ENCODE results near the gene MRFAP1L1. TPM values are rescaled to one million over a fixed set of nuclear protein-coding genes. Genes with fewer than 3 reads are reported as not detected.
"Not testable (repeated sequence)": the region's sequence is repeated elsewhere in the genome, so short reads cannot be mapped to it uniquely, and the experiment has no call there.

Gene MRFAP1L1
- total and polyA plus RNA-seq, 2 donors (not counting 3 experiments of a cell fraction or from before 2014, with no cell fraction given) = 28.7 to 42.0 TPM

DNA sequence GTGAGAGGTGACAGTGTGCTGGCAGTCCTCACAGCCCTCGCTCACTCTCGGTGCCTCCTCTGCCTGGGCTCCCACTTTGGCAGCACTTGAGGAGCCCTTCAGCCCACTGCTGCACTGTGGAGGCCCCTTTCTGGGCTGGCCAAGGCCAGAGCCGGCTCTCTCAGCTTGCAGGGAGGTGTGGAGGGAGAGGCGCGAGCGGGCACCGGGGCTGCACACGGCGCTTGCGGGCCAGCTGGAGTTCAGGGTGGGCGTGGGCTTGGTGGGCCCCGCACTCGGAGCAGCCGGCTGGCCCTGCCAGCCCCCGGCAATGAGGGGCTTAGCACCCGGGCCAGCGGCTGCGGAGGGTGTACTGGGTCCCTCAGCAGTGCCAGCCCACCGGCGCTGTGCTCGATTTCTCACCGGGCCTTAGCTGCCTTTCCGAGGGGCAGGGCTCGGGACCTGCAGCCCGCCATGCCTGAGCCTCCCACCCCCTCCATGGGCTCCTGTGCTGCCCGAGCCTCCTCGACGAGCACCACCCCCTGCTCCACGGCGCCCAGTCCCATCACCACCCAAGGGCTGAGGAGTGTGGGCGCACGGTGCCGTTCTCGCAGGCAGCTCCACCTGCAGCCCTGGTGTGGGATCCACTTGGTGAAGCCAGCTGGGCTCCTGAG, 37.0 kb downstream of the MRFAP1L1 start:
- dilution Hi-C loops (cut with MboI; ENCODE audit: extremely low pct_ligation_motif_present, low sequenced_read_pairs) = not testable (repeated sequence)

DNA sequence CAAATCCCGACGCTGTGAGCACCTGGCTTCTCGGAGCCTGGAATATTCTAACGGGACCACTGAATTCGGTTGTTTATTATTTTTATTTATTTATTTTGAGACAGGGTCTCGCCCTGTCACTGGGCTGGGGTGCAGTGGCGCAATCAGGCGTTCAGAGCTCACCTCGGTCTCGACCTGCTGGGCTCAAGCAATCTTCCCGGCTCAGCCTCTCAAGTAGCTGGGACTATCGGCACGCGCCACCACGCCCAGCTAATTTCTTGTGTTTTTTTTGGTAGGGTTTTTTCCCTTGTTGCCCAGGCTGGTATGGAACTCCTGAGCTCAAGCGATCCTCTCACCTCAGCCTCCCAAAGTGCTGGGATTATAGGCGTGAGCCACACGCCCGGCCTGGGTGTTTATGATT, 37.5 kb downstream of the MRFAP1L1 start:
- DNase-seq (ENCODE audit: low read depth, low spot score) = no peak
- H3K79me2 ChIP-seq (ENCODE audit: control insufficient read depth, insufficient read depth, low read length) = peaks cover 26% of the 10 kb centered on the region
- no peak overlapping the region for H3K4me3 ChIP-seq (replicated peaks in 1 of 3; ENCODE audit: insufficient read depth in 1 of 3, low read depth in 1 of 3, low read length in 3 of 3)
- no peak for FAIRE-seq
- H3K9me3 ChIP-seq (replicated peaks; ENCODE audit: control insufficient read depth, insufficient read depth, low read length) = no peaks in the 10 kb centered on the region
- H3K4me1 ChIP-seq (ENCODE audit: control insufficient read depth, extremely low read depth, insufficient read depth, low read length) = peaks cover 10% of the 10 kb centered on the region
- no peak overlapping the region for H3K9ac ChIP-seq (replicated peaks; ENCODE audit: extremely low read depth, insufficient read depth, low read length)
- no peaks in the 10 kb centered on the region for H3K9me1 ChIP-seq (replicated peaks; ENCODE audit: control insufficient read depth, extremely low read depth, insufficient read depth, low read length)
- ChIA-PET CTCF (interaction anchor here (1.1 to 1.4 kb wide), 2 partner anchors 8 to 399 kb away, joined by 3 read pairs; no protein-coding TSS in a partner anchor), POLR2A (no interaction called here)
- H4K20me1 ChIP-seq (replicated peaks; ENCODE audit: control insufficient read depth, extremely low read depth, insufficient read depth, low read length) = no peaks in the 10 kb centered on the region
- no peak for TF ChIP-seq POLR2AphosphoS5 (IDR thresholded peaks at IDR 0.05; ENCODE audit: insufficient read depth, low read depth, low read length)
- no peak for TF ChIP-seq JUN (IDR thresholded peaks at IDR 0.05; ENCODE audit: borderline replicate concordance, insufficient read depth, insufficient read length, low read depth)
- TF ChIP-seq FOS (IDR thresholded peaks at IDR 0.05; ENCODE audit: borderline replicate concordance, insufficient read depth, low read length) = no peak
- TF ChIP-seq, protein P1, sequence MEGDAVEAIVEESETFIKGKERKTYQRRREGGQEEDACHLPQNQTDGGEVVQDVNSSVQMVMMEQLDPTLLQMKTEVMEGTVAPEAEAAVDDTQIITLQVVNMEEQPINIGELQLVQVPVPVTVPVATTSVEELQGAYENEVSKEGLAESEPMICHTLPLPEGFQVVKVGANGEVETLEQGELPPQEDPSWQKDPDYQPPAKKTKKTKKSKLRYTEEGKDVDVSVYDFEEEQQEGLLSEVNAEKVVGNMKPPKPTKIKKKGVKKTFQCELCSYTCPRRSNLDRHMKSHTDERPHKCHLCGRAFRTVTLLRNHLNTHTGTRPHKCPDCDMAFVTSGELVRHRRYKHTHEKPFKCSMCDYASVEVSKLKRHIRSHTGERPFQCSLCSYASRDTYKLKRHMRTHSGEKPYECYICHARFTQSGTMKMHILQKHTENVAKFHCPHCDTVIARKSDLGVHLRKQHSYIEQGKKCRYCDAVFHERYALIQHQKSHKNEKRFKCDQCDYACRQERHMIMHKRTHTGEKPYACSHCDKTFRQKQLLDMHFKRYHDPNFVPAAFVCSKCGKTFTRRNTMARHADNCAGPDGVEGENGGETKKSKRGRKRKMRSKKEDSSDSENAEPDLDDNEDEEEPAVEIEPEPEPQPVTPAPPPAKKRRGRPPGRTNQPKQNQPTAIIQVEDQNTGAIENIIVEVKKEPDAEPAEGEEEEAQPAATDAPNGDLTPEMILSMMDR (IDR thresholded peaks at IDR 0.05; ENCODE audit: extremely low read depth in 1 of 2, insufficient read depth in 1 of 2, low read depth in 1 of 2, low read length in 2 of 2) = no peak
- TF ChIP-seq POLR2A (IDR thresholded peaks at IDR 0.05; ENCODE audit: low read depth, low read length) = no peak
- TF ChIP-seq, protein P2, sequence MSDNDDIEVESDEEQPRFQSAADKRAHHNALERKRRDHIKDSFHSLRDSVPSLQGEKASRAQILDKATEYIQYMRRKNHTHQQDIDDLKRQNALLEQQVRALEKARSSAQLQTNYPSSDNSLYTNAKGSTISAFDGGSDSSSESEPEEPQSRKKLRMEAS (IDR thresholded peaks at IDR 0.05; ENCODE audit: insufficient read depth, insufficient read length) = no peak
- TF ChIP-seq GATA2 (IDR thresholded peaks at IDR 0.05; ENCODE audit: insufficient read depth, insufficient read length, low read depth, low read length) = no peak
- no peak for TF ChIP-seq EZH2 (IDR thresholded peaks at IDR 0.05; ENCODE audit: borderline replicate concordance, low read depth, low read length, severe bottlenecking)
- TF ChIP-seq MYC (IDR thresholded peaks at IDR 0.05; ENCODE audit: low read depth, low read length) = no peak
- no peak overlapping the region for H3K27ac ChIP-seq (ENCODE audit: insufficient read depth, low read depth, low read length)
- intact Hi-C loops (cut with micrococcal nuclease) = no loop called here
- no peaks in the 10 kb centered on the region for H3K27me3 ChIP-seq (ENCODE audit: control insufficient read depth in 2 of 2, insufficient read depth in 2 of 2, low read length in 2 of 2)
- no peaks in the 10 kb centered on the region for H3K36me3 ChIP-seq (ENCODE audit: control insufficient read depth in 2 of 2, extremely low read depth in 1 of 2, insufficient read depth in 2 of 2, low read length in 2 of 2)
- dilution Hi-C loops (cut with MboI; ENCODE audit: extremely low pct_ligation_motif_present, low sequenced_read_pairs) = no loop called here
- BruUV-seq (replicated peaks) = no TSS peak
- no peak overlapping the region for H2AFZ ChIP-seq (ENCODE audit: low read depth, low read length)
- no peak overlapping the region for H3K4me2 ChIP-seq (ENCODE audit: insufficient read depth, low read length)

More for the DNA sequence above, 37.0 kb downstream of the MRFAP1L1 start:
- H3K4me3 ChIP-seq (replicated peaks in 1 of 3; ENCODE audit: insufficient read depth in 1 of 3, low read depth in 1 of 3, low read length in 3 of 3); DNase-seq (ENCODE audit: low read depth, low spot score); H3K36me3 ChIP-seq (ENCODE audit: control insufficient read depth in 2 of 2, extremely low read depth in 1 of 2, insufficient read depth in 2 of 2, low read length in 2 of 2); H2AFZ ChIP-seq (ENCODE audit: low read depth, low read length); H3K9me1 ChIP-seq (replicated peaks; ENCODE audit: control insufficient read depth, extremely low read depth, insufficient read depth, low read length); H3K27ac ChIP-seq (ENCODE audit: insufficient read depth, low read depth, low read length); BruUV-seq (replicated peaks); H3K9me3 ChIP-seq (replicated peaks; ENCODE audit: control insufficient read depth, insufficient read depth, low read length); H3K9ac ChIP-seq (replicated peaks; ENCODE audit: extremely low read depth, insufficient read depth, low read length); FAIRE-seq; H3K4me2 ChIP-seq (ENCODE audit: insufficient read depth, low read length); H3K27me3 ChIP-seq (ENCODE audit: control insufficient read depth in 2 of 2, insufficient read depth in 2 of 2, low read length in 2 of 2); H4K20me1 ChIP-seq (replicated peaks; ENCODE audit: control insufficient read depth, extremely low read depth, insufficient read depth, low read length): not testable (repeated sequence)
- ChIA-PET POLR2A (interaction anchor here (1.1 to 1.5 kb wide), 3 partner anchors 8 to 37 kb away, joined by 3 to 7 read pairs (median 3); partner anchors contain the start of gene MRFAP1L1), CTCF (interaction anchor here (1.1 to 2.3 kb wide), 3 partner anchors 8 to 399 kb away, joined by 3 to 6 read pairs (median 3); partner anchors contain the start of gene MRFAP1)
- peaks cover 27% of the 10 kb centered on the region for H3K79me2 ChIP-seq (ENCODE audit: control insufficient read depth, insufficient read depth, low read length)
- H3K4me1 ChIP-seq (ENCODE audit: control insufficient read depth, extremely low read depth, insufficient read depth, low read length) = peaks cover 10% of the 10 kb centered on the region
- intact Hi-C loops (cut with micrococcal nuclease) = loop anchor here (1.0 kb wide), 1 partner anchor 32 kb away; the partner anchor contains the start of gene MRFAP1

Data from endothelial cell of umbilical vein (primary cell).